Measurements from ENCODE around the gene SLC22A23.

The SLC22A23 gene

GRCh38 chr6:3444276-3445088, 12.4 kb downstream of the SLC22A23 start:
- no peak for DNase-seq

- DNase-seq = no peak
Measured at GRCh38 chr6:3443221-3443515, 13.7 kb downstream of the SLC22A23 start.

DNA sequence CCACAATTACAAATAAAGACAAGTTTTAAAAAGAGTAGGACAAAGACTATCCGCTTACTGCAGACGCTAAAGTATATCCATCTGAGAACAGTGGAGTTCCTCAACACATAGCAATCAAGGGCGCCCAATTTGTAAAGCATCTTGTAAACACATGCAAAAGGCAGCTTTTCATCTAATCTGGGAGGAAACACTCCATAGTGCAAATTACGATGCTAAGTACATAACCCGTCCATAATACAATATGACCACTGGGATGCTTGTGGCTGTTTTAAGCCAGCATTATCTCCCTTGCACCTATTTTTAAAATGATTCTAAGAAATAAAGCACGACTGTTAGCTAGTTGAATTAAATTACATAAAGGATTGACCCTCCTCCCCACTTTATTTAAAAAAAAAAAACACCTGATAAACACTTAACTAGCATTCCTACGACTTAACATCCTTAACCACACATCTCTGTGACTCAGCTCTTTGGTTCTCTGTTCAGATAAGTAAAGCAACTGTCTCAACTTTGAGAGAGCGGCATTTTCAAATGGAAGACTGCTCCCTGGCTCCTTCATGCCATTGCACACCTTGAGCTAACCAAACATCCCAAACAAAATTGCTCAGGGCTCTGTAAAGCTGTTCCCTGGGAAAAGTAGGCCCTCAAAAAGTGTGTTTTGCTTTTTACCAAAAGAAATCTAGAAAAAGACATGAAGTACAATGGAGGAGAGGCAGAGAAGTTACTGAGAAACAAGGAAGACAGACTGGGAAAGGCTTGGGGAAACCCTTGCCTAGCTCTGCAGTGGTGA, 14.2 kb downstream of the SLC22A23 start:
- DNase-seq = no peak

DNA sequence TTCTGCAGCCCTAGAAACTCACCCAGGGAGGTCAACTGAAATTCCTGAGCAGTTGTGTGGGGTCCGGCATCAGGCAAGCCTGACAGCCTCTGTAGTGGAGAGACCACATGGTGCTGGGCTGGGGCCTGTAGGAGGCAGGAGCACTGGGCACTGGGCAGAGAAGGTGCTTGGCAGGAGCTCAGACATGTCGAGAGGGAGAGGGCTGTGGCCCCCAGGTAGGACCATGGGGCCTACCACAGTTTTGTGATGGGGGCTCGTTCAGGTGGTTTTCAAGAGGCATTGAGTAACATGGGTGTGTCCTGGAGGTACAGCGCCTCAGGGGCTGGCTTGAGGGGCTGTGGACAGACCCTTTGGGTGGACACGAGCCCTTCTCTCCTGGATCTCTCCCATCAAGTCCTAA, 15.9 kb downstream of the SLC22A23 start:
- DNase-seq = no peak

DNA sequence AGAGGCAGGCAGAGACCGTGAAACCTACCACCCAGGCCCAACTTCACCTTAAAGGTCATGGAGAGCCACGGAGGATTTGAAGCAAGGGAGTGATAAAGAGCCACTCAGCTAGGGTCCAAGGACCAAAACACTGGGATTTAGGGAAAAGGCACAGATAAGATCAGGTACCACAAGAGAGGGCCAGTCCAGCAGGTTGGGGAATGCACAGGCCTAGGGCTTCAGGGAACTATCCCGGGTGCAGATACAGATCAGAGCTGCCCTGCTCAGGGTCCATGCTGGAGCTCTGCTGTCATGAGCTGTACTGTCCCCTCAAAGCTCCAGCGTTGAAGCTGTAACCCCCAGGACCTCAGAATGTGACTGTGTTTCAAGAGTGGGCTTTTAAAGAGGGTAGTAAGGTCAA, 16.9 kb downstream of the SLC22A23 start:
- no peak for DNase-seq

GRCh38 chr6:3438190-3439167, 18.4 kb downstream of the SLC22A23 start:
- no peak for DNase-seq

- DNase-seq = no peak
Measured at GRCh38 chr6:3433005-3433404, 23.8 kb downstream of the SLC22A23 start.

- DNase-seq = no peak
Measured at GRCh38 chr6:3432416-3432815, 24.4 kb downstream of the SLC22A23 start.

- DNase-seq = no peak
Measured at GRCh38 chr6:3431994-3432393, 24.9 kb downstream of the SLC22A23 start.

- DNase-seq = no peak
Measured at GRCh38 chr6:3429211-3429610, 27.6 kb downstream of the SLC22A23 start.

- DNase-seq = no peak
Measured at GRCh38 chr6:3428700-3429099, 28.1 kb downstream of the SLC22A23 start.

DNA sequence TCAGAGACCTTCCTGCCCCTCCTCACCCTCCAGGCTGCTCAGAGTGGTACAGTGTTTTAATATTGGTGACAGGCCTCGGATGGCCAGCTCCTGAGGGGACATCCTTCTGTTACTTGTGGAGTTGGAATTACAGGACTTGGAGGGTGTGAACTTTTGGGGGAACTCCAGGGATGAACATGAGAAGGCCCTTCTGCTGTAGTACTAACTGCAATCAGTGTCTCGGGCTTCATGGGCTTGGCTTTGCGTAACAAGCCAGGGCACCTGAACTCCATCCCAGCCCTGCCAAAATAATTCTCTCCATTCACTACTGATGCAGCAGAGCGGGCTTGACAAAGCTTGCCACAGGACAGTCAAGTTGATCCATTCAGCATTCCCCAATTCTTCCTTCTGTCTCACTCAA, 28.6 kb downstream of the SLC22A23 start:
- DNase-seq = no peak

GRCh38 chr6:3427687-3428085, 29.2 kb downstream of the SLC22A23 start:
- DNase-seq = no peak

- DNase-seq = no peak
Measured at GRCh38 chr6:3426927-3427686, 29.7 kb downstream of the SLC22A23 start.

DNA sequence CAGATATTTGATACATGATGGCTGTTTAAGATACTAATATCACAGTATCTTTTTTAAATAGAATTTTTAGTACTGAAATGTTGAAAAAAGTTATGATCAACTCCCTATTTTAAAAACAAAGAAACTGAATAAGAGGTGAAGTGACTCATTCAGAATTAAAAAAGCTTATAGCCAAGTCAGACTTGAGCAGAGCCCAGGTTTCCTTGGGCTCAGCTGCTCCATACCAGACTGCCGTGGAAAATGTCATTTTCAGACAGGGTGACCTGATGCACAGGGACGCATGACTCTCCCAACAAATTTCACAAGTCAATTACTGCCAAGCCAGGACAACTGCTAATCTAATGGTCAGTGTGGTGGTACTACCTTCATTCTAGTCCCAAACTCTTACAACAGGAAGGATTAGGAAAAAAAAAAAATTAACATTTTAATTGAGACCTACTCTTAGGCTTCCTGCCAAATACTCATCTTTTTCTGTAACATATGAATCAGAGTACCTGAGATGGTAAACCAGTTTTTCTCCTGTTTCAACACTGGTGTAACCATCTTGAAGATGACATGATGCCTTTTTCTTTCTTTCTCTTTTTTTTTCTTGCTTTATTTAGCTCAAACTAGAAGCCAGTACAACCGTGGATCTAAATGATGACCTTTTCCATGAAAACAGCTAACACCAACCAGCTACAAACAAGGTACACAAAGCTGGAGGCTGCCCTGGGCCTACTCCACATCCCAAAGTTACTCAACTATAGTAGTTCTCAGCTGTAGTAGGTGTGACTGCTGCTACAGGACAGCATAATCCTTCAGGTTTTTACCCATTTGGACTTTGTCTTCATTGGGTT, 30.5 kb downstream of the SLC22A23 start:
- DNase-seq = no peak

GRCh38 chr6:3425574-3425973, 31.3 kb downstream of the SLC22A23 start:
- no peak for DNase-seq

DNA sequence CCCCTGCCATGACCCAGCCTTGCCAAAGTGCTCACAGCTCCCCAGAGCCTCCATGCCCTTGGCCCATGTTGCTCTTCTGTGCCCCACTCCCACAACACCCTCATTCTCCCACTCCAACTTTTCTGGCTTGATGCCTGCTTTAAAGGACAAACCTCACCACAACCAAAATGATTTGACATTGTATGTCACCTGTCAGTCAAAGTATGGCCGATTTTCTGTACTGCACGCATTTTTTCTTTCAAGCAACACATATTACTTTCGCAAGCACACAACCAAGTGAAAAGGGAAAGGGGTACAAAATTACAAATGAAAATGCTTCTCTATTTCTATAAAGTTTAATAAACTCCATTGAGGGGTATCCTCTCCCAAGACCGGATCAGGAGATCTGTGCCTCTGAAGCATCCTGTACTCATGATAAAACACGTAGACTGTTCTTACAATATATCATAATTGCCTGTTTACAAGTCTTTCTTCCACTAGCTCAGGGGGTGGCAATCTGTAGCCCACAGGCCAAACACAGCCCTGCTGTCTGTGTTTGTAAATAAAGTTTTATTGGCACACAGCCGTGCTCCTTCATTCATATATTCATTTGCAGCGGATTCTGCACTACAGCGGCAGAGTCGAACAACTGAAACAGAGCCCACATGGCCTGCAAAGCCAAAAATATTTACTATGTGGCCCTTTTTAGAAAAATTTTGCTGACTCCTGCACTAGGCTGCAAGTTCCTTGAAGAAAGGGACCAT, 32.5 kb downstream of the SLC22A23 start:
- no peak for DNase-seq

DNA sequence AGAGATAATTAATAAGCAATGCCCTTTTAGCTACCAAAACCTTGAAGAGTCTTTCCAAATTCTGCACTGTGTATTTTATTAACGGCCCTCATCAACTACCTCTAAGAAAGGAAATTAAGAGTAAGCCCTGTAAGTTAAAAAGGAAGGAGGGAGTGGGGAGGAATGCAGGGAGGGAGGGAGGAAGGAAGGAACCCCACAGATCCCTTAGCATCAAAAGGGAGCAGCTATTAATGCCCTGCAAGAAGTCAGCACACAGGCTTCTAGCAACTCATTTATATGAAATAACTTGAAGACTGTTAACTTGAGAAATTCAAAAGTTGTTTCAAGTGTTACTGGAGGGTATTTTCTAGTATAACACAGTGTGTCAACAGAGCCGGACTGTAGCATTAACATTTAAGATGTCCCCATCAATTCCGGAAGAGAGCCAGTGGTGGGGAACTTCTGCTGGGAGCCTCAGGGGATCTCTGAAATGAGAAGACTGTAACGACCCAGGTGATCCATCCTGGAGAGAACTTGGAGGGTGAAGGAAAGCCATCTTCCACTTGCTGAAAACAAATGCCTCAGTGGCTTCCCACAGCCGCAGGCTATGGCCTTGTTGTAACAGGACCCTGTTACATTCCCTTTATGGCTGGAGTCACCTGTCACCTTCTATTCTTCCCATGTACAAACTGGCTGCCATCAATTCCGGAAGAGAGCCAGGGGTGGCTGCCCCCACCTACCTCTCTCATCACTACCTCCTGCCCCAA, 33.2 kb downstream of the SLC22A23 start:
- no peak for DNase-seq

- DNase-seq = no peak
Measured at GRCh38 chr6:3422435-3423070, 34.3 kb downstream of the SLC22A23 start.

Measured in cortex of kidney (tissue), 1 donor.